ENCODE data around the gene SLC38A1.

Gene SLC38A1

GRCh38 chr12:46233423-46233822, 35.4 kb downstream of the SLC38A1 start:
- DNase-seq (ENCODE audit: low read depth): no peak
- TF ChIP-seq POLR2A (IDR thresholded peaks at IDR 0.05; ENCODE audit: extremely low read depth, insufficient read length) (no peak), MYC (IDR thresholded peaks at IDR 0.05; ENCODE audit: low read depth, low read length) (no peak), MAX (IDR thresholded peaks at IDR 0.05; ENCODE audit: low read depth, low read length) (no peak), CTCF (IDR thresholded peaks at IDR 0.05; ENCODE audit: low read depth, low read length) (no peak)
- no peak overlapping the region for H3K4me3 ChIP-seq (ENCODE audit: low read depth, low read length)

- no peak for TF ChIP-seq POLR2A (IDR thresholded peaks at IDR 0.05; ENCODE audit: extremely low read depth, insufficient read length)
- TF ChIP-seq MYC (IDR thresholded peaks at IDR 0.05; ENCODE audit: low read depth, low read length): no peak
- TF ChIP-seq CTCF (IDR thresholded peaks at IDR 0.05; ENCODE audit: low read depth, low read length): no peak
- TF ChIP-seq MAX (IDR thresholded peaks at IDR 0.05; ENCODE audit: low read depth, low read length): no peak
- no peak overlapping the region for H3K4me3 ChIP-seq (ENCODE audit: low read depth, low read length)
- no peak for DNase-seq (ENCODE audit: low read depth)
These were observed 37.9 kb downstream of the SLC38A1 start for GRCh38 chr12:46230983-46231382.

GRCh38 chr12:46230306-46230705, 38.5 kb downstream of the SLC38A1 start:
- peak; percentile 16 for DNase-seq (ENCODE audit: low read depth)
- no peak for TF ChIP-seq POLR2A (IDR thresholded peaks at IDR 0.05; ENCODE audit: extremely low read depth, insufficient read length)
- TF ChIP-seq CTCF (IDR thresholded peaks at IDR 0.05; ENCODE audit: low read depth, low read length): no peak
- no peak for TF ChIP-seq MYC (IDR thresholded peaks at IDR 0.05; ENCODE audit: low read depth, low read length)
- no peak for TF ChIP-seq MAX (IDR thresholded peaks at IDR 0.05; ENCODE audit: low read depth, low read length)
- H3K4me3 ChIP-seq (ENCODE audit: low read depth, low read length): no peak overlapping the region

GRCh38 chr12:46227616-46228015, 41.2 kb downstream of the SLC38A1 start:
- DNase-seq (ENCODE audit: low read depth): peak; percentile 52
- H3K4me3 ChIP-seq (ENCODE audit: low read depth, low read length): no peak overlapping the region
- TF ChIP-seq CTCF (IDR thresholded peaks at IDR 0.05; ENCODE audit: low read depth, low read length): no peak
- TF ChIP-seq MAX (IDR thresholded peaks at IDR 0.05; ENCODE audit: low read depth, low read length): no peak
- TF ChIP-seq POLR2A (IDR thresholded peaks at IDR 0.05; ENCODE audit: extremely low read depth, insufficient read length): no peak
- no peak for TF ChIP-seq MYC (IDR thresholded peaks at IDR 0.05; ENCODE audit: low read depth, low read length)

- H3K4me3 ChIP-seq (ENCODE audit: low read depth, low read length): no peak overlapping the region
- no peak for DNase-seq (ENCODE audit: low read depth)
- TF ChIP-seq CTCF (IDR thresholded peaks at IDR 0.05; ENCODE audit: low read depth, low read length) (no peak), POLR2A (IDR thresholded peaks at IDR 0.05; ENCODE audit: extremely low read depth, insufficient read length) (no peak), MAX (IDR thresholded peaks at IDR 0.05; ENCODE audit: low read depth, low read length) (no peak), MYC (IDR thresholded peaks at IDR 0.05; ENCODE audit: low read depth, low read length) (no peak)
These were observed 44.5 kb downstream of the SLC38A1 start for GRCh38 chr12:46224386-46224785.

- DNase-seq (ENCODE audit: low read depth): no peak
- H3K4me3 ChIP-seq (ENCODE audit: low read depth, low read length): no peak overlapping the region
- TF ChIP-seq POLR2A (IDR thresholded peaks at IDR 0.05; ENCODE audit: extremely low read depth, insufficient read length) (no peak), CTCF (IDR thresholded peaks at IDR 0.05; ENCODE audit: low read depth, low read length) (no peak), MYC (IDR thresholded peaks at IDR 0.05; ENCODE audit: low read depth, low read length) (no peak), MAX (IDR thresholded peaks at IDR 0.05; ENCODE audit: low read depth, low read length) (no peak)
These were observed 45.8 kb downstream of the SLC38A1 start for GRCh38 chr12:46223047-46223446.

Measured in NB4 (cell line).